B cell (primary cell): Measurements from ENCODE around the gene LIPK. TPM values are rescaled to one million over a fixed set of nuclear protein-coding genes. Genes with fewer than 3 reads are reported as not detected.

Experiments used
- ATAC-seq: fragments of 200-7000 bp; cut with Tn5 transposase; one replicate; pipeline ENCODE4 v1.10.0; 2021; ENCODE audit warnings: low read depth, mild to moderate bottlenecking, moderate number of reproducible peaks, moderate library complexity
- CTCF ChIA-PET: fragments of 350-600 bp; sonication (Branson Sonifier 250); formaldehyde crosslinking; loops from one replicate; lab custom pipeline; 2021; ENCODE audit warnings: antibody characterized with exemption, inconsistent platforms; lab: Charles Lee
- POLR2A ChIA-PET: fragments of 350-600 bp; sonication (Branson Sonifier 250); formaldehyde crosslinking; loops from one replicate; lab custom pipeline; 2021; ENCODE audit warnings: antibody characterized with exemption; lab: Charles Lee
- DNase-seq: peaks from one replicate; pipeline ENCODE4 v3.0.0; 2013
- H2AFZ ChIP-seq: 2 replicates; pipeline ENCODE4 v1.6.1; 2012; ENCODE audit warnings: mild to moderate bottlenecking, low read depth, low read length; ENCODE audit not compliant: insufficient read depth, poor library complexity, severe bottlenecking
- H3K27ac ChIP-seq, 2 donors: 1 replicate in 1 of 2; 2 replicates in 1 of 2; pipeline ENCODE4 v1.5.1; 2012 to 2013; ENCODE audit warnings: low read length in 2 of 2, mild to moderate bottlenecking in 2 of 2, moderate library complexity in 1 of 2
- H3K27me3 ChIP-seq, 4 experiments: fragments of 200-600 bp in 1 of 4; sonication (generic) in 1 of 4; replicated peaks in 1 of 4; 1 replicate in 2 of 4; 2 replicates in 2 of 4; pipeline versions ENCODE4 v1.6.1 to v1.7.0; 2013 to 2016; ENCODE audit warnings: low read length in 3 of 4, mild to moderate bottlenecking in 2 of 4, mixed read lengths in 1 of 4, moderate library complexity in 1 of 4; ENCODE audit not compliant: insufficient read depth in 4 of 4, control insufficient read depth in 3 of 4; ENCODE audit errors: control extremely low read depth in 1 of 4
- H3K36me3 ChIP-seq, 2 experiments: replicated peaks in 1 of 2; 1 replicate in 1 of 2; 2 replicates in 1 of 2; pipeline versions ENCODE4 v1.6.1 to v1.7.1; 2013; ENCODE audit warnings: low read length in 1 of 2; ENCODE audit not compliant: insufficient read depth in 2 of 2, control insufficient read depth in 1 of 2; ENCODE audit errors: control extremely low read depth in 1 of 2, extremely low read depth in 1 of 2
- H3K4me1 ChIP-seq, 2 donors: fragments of 200-600 bp in 1 of 2; sonication (generic) in 1 of 2; 1 replicate in 1 of 2; 2 replicates in 1 of 2; pipeline versions ENCODE4 v1.5.1 to v1.6.1; 2013 to 2017; ENCODE audit warnings: low read length in 2 of 2; ENCODE audit not compliant: control insufficient read depth in 2 of 2, insufficient read depth in 2 of 2
- H3K4me2 ChIP-seq: replicated peaks from 2 replicates; pipeline ENCODE3; 2012; ENCODE audit warnings: mild to moderate bottlenecking, low read depth, low read length; ENCODE audit not compliant: poor library complexity, severe bottlenecking
- H3K4me3 ChIP-seq, 5 experiments: fragments of 200-600 bp in 1 of 5; sonication (generic) in 1 of 5; 1 replicate in 3 of 5; 2 replicates in 2 of 5; pipeline versions ENCODE4 v1.5.1 to v1.7.0; 2011 to 2016; ENCODE audit warnings: low read length in 4 of 5, mild to moderate bottlenecking in 4 of 5, low read depth in 2 of 5, control low read depth in 1 of 5, moderate library complexity in 1 of 5; ENCODE audit not compliant: insufficient read depth in 1 of 5; ENCODE audit errors: control extremely low read depth in 1 of 5, extremely low read depth in 1 of 5
- H3K79me2 ChIP-seq: fragments of 200-600 bp; sonication (generic); one replicate; pipeline ENCODE4 v1.6.0; 2016; ENCODE audit warnings: low read length; ENCODE audit not compliant: control insufficient read depth, insufficient read depth
- H3K9ac ChIP-seq: fragments of 200-600 bp; sonication (generic); 2 replicates; pipeline ENCODE4 v1.6.1; 2017; ENCODE audit warnings: mild to moderate bottlenecking, low read length, moderate library complexity
- H3K9me3 ChIP-seq, 3 donors: one replicate each; pipeline versions ENCODE4 v1.6.1 to v1.7.1; 2013; ENCODE audit warnings: low read length in 2 of 3; ENCODE audit not compliant: control insufficient read depth in 2 of 3, insufficient read depth in 1 of 3; ENCODE audit errors: control extremely low read depth in 1 of 3
- H4K20me1 ChIP-seq: 2 replicates; pipeline ENCODE4 v1.6.0; 2012; ENCODE audit warnings: mild to moderate bottlenecking, low read length; ENCODE audit not compliant: insufficient read depth, control insufficient read depth, poor library complexity, severe bottlenecking
- H3K27ac Mint-ChIP-seq: one replicate; pipeline ENCODE4 v1.8.0; 2021; ENCODE audit warnings: mixed read lengths
- H3K27me3 Mint-ChIP-seq: one replicate; pipeline ENCODE4 v1.8.0; 2021; ENCODE audit warnings: mixed read lengths
- H3K4me1 Mint-ChIP-seq: one replicate; pipeline ENCODE4 v1.8.0; 2021; ENCODE audit warnings: mixed read lengths
- H3K4me3 Mint-ChIP-seq: one replicate; pipeline ENCODE4 v1.8.0; 2021; ENCODE audit warnings: mixed read lengths
- H3K9me3 Mint-ChIP-seq: one replicate; pipeline ENCODE4 v1.8.0; 2022; ENCODE audit warnings: mixed read lengths; ENCODE audit not compliant: insufficient read depth
- EZH2 ChIP-seq: IDR thresholded peaks from 2 replicates; pipeline ENCODE4 v1.6.1; 2012; ENCODE audit warnings: borderline replicate concordance, low read depth, mild to moderate bottlenecking, moderate library complexity, low read length; ENCODE audit not compliant: insufficient read depth, poor library complexity, severe bottlenecking
- WGBS: methylation state at CpG from one replicate; pipeline ENCODE4 v1.1.5; 2013; ENCODE audit warnings: missing lambda C conversion rate; ENCODE audit not compliant: insufficient coverage; 5-methylcytosine and 5-hydroxymethylcytosine counted together
- intact Hi-C: fragments of 100-400 bp; cut with micrococcal nuclease; formaldehyde crosslinking; loops from one replicate; pipeline ENCODE4 v1.10.0; 2022
- polyA plus RNA-seq: library from polyadenylated mRNA; depleted of rRNA; stranded (reverse); fragments of >200 nt; gene quantifications from 2 replicates; pipeline ENCODE4 v1.2.3, GENCODE V29; 2012
- total RNA-seq, 2 donors: library from RNA; stranded (reverse); fragments of 120-200 nt in 1 of 2; gene quantifications; 1 replicate in 1 of 2; 2 replicates in 1 of 2; pipeline versions ENCODE4 v1.2.3 to v1.2.4, GENCODE V29; 2013 to 2022
- TF ChIP-seq, protein P1 (sequence below): fragments of 200-600 bp; IDR thresholded peaks from one replicate; pipeline ENCODE4 v1.8.0; 2022; ENCODE audit warnings: antibody characterized with exemption, mild to moderate bottlenecking

LIPK gene
- total and polyA plus RNA-seq, 2 donors (not counting 1 experiment from before 2014, with no cell fraction given): not detected

DNA sequence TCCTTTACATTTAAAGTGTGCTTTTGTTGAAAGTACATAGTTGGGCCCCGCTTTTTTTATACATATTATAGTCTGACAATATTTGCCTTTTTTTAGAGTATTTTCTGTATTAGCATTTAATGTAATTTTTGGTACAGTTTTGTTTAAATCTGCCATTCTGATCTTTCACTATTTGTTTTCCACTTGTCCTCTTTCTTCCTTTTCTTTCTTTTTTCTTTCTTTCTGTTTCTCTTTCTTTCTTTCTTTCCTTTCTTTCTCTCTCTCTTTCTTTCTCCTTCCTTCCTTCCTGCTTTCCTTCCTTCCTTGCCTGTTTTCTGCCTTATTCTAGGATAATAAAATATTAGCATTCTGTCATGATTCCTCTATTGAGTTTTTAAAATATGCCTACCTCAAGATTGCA is 9.5 kb downstream of the LIPK start:
- Histone ChIP-seq H3K9me3 (no peaks in the 10 kb centered on the region), H4K20me1 (no peaks in the 10 kb centered on the region), H2AFZ (no peak overlapping the region), H3K9ac (no peak overlapping the region), H3K4me2 (no peak overlapping the region), H3K36me3 (no peaks in the 10 kb centered on the region), H3K4me3 (no peak overlapping the region), H3K27ac (no peak overlapping the region), H3K27me3 (no peaks in the 10 kb centered on the region), H3K4me1 (no peaks in the 10 kb centered on the region), H3K79me2 (no peaks in the 10 kb centered on the region)
- CTCF ChIA-PET: no interaction called here
- Mint-ChIP-seq H3K4me3 (no peak overlapping the region), H3K27ac (no peak overlapping the region), H3K27me3 (peaks cover 17% of the 10 kb centered on the region), H3K9me3 (no peaks in the 10 kb centered on the region), H3K4me1 (no peaks in the 10 kb centered on the region)
- POLR2A ChIA-PET: no interaction called here
- TF ChIP-seq EZH2: no peak
- DNase-seq (no peak), ATAC-seq (no peak)
- intact Hi-C loops: no loop called here
- WGBS: no CpG with 5 or more reads among the region's 1 CpG

DNA sequence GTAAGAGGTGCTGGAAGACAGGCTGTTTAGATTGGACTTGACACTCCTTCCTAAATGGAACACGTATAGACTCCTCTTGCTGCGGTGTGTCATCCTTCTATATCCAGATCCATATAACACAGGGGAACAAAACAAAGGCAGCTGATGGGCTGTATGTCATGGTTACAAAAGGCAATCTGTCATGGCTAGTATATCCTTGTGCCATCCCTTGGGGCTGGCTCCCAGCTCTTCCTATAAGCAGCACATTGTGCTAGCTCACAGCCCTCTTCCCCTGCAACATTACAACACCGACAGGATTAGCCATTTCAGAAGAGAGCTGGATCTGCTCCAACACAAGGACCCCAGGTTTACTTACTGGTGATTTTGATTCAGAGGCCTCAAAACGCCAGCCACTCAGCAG is 15.3 kb downstream of the LIPK start:
- H3K4me2 ChIP-seq: no peak overlapping the region
- H3K27ac ChIP-seq: no peak overlapping the region
- no peaks in the 10 kb centered on the region for H4K20me1 ChIP-seq
- no peaks in the 10 kb centered on the region for H3K27me3 ChIP-seq
- ChIA-PET POLR2A (no interaction called here), CTCF (no interaction called here)
- H3K27me3 Mint-ChIP-seq: peaks cover 12% of the 10 kb centered on the region
- H3K9me3 ChIP-seq: no peaks in the 10 kb centered on the region
- no peak overlapping the region for H3K4me3 Mint-ChIP-seq
- no peak overlapping the region for H2AFZ ChIP-seq
- no peak for TF ChIP-seq EZH2
- TF ChIP-seq, protein P1, sequence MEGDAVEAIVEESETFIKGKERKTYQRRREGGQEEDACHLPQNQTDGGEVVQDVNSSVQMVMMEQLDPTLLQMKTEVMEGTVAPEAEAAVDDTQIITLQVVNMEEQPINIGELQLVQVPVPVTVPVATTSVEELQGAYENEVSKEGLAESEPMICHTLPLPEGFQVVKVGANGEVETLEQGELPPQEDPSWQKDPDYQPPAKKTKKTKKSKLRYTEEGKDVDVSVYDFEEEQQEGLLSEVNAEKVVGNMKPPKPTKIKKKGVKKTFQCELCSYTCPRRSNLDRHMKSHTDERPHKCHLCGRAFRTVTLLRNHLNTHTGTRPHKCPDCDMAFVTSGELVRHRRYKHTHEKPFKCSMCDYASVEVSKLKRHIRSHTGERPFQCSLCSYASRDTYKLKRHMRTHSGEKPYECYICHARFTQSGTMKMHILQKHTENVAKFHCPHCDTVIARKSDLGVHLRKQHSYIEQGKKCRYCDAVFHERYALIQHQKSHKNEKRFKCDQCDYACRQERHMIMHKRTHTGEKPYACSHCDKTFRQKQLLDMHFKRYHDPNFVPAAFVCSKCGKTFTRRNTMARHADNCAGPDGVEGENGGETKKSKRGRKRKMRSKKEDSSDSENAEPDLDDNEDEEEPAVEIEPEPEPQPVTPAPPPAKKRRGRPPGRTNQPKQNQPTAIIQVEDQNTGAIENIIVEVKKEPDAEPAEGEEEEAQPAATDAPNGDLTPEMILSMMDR: no peak
- H3K79me2 ChIP-seq: no peaks in the 10 kb centered on the region
- H3K4me3 ChIP-seq: no peak overlapping the region
- no peak overlapping the region for H3K27ac Mint-ChIP-seq
- DNase-seq (no peak), ATAC-seq (no peak)
- peaks cover 6% of the 10 kb centered on the region for H3K4me1 Mint-ChIP-seq
- H3K4me1 ChIP-seq: no peaks in the 10 kb centered on the region
- intact Hi-C loops: no loop called here
- H3K9me3 Mint-ChIP-seq: no peaks in the 10 kb centered on the region
- H3K36me3 ChIP-seq: no peaks in the 10 kb centered on the region
- 100% methylated on average over 1 of the region's 4 CpGs for WGBS
- H3K9ac ChIP-seq: no peak overlapping the region
